Measurements from ENCODE around the gene PPP2R3C.
"Not testable (repeated sequence)": the region's sequence is repeated elsewhere in the genome, so short reads cannot be mapped to it uniquely, and the experiment has no call there.

The PPP2R3C gene

DNA sequence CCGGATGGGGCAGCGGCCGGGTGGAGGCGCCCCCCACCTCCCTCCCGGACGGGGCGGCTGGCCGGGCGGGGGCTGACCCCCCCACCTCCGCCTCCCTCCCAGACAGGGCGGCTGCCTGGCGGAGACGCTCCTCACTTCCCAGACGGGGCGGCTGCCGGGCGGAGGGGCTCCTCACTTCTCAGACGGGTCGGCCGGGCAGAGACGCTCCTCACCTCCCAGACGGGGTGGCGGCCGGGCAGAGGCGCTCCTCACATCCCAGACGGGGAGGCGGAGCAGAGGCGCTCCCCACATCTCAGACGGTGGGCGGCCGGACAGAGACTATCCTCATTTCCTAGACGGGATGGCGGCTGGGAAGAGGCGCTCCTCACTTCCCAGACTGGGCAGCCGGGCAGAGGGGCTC, 30.7 kb upstream of the PPP2R3C start:
- peaks cover 10% of the 10 kb centered on the region for H3K36me3 ChIP-seq (ENCODE audit: insufficient read depth, low read length)
- H3K4me1 ChIP-seq (ENCODE audit: control insufficient read depth, insufficient read depth, low read length, unreplicated experiment), result peaks cover 12% of the 10 kb centered on the region
- not testable (repeated sequence) for H3K27me3 ChIP-seq (ENCODE audit: insufficient read depth, low read length); H3K27ac ChIP-seq (ENCODE audit: low read depth, low read length); H3K4me3 ChIP-seq (ENCODE audit: low read depth, low read length); H2AFZ ChIP-seq (ENCODE audit: low read length, unreplicated experiment)
- H3K79me2 ChIP-seq (ENCODE audit: control insufficient read depth, insufficient read depth, low read length, unreplicated experiment), result peaks cover 20% of the 10 kb centered on the region

DNA sequence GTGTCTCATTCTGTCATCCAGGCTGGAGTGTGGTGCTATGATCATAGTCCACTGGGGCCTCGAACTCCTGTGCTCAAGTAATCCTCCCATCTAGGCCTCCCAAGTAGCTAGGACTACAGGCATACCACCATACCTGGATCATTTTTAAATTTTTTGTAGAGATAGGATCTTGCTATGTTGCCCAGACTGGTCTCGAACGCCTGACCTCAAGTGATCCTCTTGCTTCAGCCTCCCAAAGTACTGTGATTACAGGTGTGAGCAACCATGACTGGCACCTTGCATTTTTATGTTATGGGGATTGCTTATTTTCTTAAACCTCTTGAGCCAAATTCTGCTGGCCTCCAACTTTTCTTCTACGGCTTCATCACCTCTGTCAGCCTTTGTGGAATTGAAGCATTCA, 27.4 kb upstream of the PPP2R3C start:
- Histone ChIP-seq H3K4me1 (ENCODE audit: control insufficient read depth, insufficient read depth, low read length, unreplicated experiment) (no peaks in the 10 kb centered on the region), H3K36me3 (ENCODE audit: insufficient read depth, low read length) (peaks cover 10% of the 10 kb centered on the region), H2AFZ (ENCODE audit: low read length, unreplicated experiment) (no peak overlapping the region), H3K79me2 (ENCODE audit: control insufficient read depth, insufficient read depth, low read length, unreplicated experiment) (peaks cover 23% of the 10 kb centered on the region), H3K4me3 (ENCODE audit: low read depth, low read length) (no peak overlapping the region), H3K27ac (ENCODE audit: low read depth, low read length) (no peak overlapping the region), H3K27me3 (ENCODE audit: insufficient read depth, low read length) (no peaks in the 10 kb centered on the region)

GRCh38 chr14:35147711-35148110, 25.9 kb upstream of the PPP2R3C start:
- Histone ChIP-seq H3K4me1 (ENCODE audit: control insufficient read depth, insufficient read depth, low read length, unreplicated experiment) (no peaks in the 10 kb centered on the region), H3K36me3 (ENCODE audit: insufficient read depth, low read length) (peaks cover 12% of the 10 kb centered on the region), H3K27ac (ENCODE audit: low read depth, low read length) (no peak overlapping the region), H2AFZ (ENCODE audit: low read length, unreplicated experiment) (no peak overlapping the region), H3K79me2 (ENCODE audit: control insufficient read depth, insufficient read depth, low read length, unreplicated experiment) (peaks cover 23% of the 10 kb centered on the region), H3K4me3 (ENCODE audit: low read depth, low read length) (no peak overlapping the region), H3K27me3 (ENCODE audit: insufficient read depth, low read length) (no peaks in the 10 kb centered on the region)

GRCh38 chr14:35147186-35147585, 25.4 kb upstream of the PPP2R3C start:
- Histone ChIP-seq H2AFZ (ENCODE audit: low read length, unreplicated experiment) (no peak overlapping the region), H3K4me1 (ENCODE audit: control insufficient read depth, insufficient read depth, low read length, unreplicated experiment) (no peaks in the 10 kb centered on the region), H3K27me3 (ENCODE audit: insufficient read depth, low read length) (no peaks in the 10 kb centered on the region), H3K27ac (ENCODE audit: low read depth, low read length) (no peak overlapping the region), H3K79me2 (ENCODE audit: control insufficient read depth, insufficient read depth, low read length, unreplicated experiment) (peaks cover 23% of the 10 kb centered on the region), H3K36me3 (ENCODE audit: insufficient read depth, low read length) (peaks cover 12% of the 10 kb centered on the region), H3K4me3 (ENCODE audit: low read depth, low read length) (no peak overlapping the region)

DNA sequence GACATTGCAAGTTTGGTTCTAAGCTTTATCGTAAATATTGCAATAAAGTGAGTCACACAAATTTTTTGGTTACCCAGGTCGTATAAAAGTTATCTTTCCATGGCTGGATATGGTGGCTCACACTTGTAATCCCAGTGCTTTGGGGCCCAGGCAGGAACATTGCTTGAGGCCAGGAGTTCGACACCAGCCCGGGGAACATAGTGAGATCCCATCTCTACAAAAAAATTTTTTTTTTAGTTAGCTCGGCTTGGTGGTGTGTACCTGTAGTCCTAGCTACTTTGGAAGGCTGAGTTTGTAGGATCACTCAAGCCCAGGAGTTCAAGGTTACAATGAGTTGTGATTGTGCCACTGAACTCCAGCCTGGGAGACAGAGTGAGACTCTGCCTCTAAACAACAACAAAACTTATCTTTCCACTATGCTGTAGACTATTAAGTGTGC, 24.9 kb upstream of the PPP2R3C start:
- Histone ChIP-seq H3K27ac (ENCODE audit: low read depth, low read length) (no peak overlapping the region), H3K36me3 (ENCODE audit: insufficient read depth, low read length) (peaks cover 12% of the 10 kb centered on the region), H3K79me2 (ENCODE audit: control insufficient read depth, insufficient read depth, low read length, unreplicated experiment) (peaks cover 23% of the 10 kb centered on the region), H3K27me3 (ENCODE audit: insufficient read depth, low read length) (no peaks in the 10 kb centered on the region), H3K4me1 (ENCODE audit: control insufficient read depth, insufficient read depth, low read length, unreplicated experiment) (no peaks in the 10 kb centered on the region), H3K4me3 (ENCODE audit: low read depth, low read length) (no peak overlapping the region), H2AFZ (ENCODE audit: low read length, unreplicated experiment) (no peak overlapping the region)

- Histone ChIP-seq H2AFZ (ENCODE audit: low read length, unreplicated experiment) (no peak overlapping the region), H3K36me3 (ENCODE audit: insufficient read depth, low read length) (peaks cover 18% of the 10 kb centered on the region), H3K27me3 (ENCODE audit: insufficient read depth, low read length) (no peaks in the 10 kb centered on the region), H3K4me3 (ENCODE audit: low read depth, low read length) (no peak overlapping the region), H3K4me1 (ENCODE audit: control insufficient read depth, insufficient read depth, low read length, unreplicated experiment) (peaks cover 3% of the 10 kb centered on the region), H3K27ac (ENCODE audit: low read depth, low read length) (no peak overlapping the region), H3K79me2 (ENCODE audit: control insufficient read depth, insufficient read depth, low read length, unreplicated experiment) (peaks cover 17% of the 10 kb centered on the region)
Measured at GRCh38 chr14:35144029-35144428, 22.2 kb upstream of the PPP2R3C start.

DNA sequence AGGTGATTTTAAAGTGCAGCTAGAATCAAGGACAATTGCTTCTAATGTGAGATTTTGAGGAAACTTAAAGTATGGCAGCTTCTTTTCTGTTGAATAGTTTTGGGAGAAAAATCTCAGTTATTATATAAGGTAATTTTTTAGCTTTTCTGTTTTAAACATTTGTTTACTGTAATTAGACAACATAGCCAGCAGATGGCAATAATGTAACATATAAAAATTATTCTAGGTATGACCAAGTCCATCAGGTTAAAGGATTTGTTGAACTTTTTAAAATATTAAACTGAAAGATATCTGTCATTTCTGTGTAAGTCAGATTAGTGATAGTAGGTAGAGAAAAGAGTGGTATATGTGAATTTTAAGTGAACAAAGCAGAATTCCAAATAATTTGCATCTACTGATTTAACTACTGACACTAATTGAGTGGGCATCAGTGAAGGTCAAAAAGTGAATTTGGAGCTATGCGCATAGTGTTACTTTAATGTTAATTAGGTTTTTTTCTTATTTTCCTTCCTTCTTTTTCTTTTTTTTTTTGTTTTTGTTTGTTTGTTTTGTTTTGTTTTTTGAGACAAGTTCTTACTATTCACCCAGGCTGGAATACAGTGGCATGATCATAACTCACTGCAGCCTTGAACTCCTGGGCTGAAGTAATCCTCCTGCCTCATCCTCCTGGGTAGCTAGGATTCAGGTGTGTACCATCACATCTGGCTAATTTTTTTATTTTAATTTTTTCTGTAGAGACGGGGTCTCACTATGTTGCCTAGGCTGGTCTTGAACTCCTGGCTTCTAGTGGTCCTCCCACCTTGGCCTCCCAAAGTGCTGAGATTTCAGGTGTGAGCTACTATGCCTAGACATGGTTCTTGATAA, 19.2 kb upstream of the PPP2R3C start:
- H3K27me3 ChIP-seq (ENCODE audit: insufficient read depth, low read length), result no peaks in the 10 kb centered on the region
- no peak overlapping the region for H3K27ac ChIP-seq (ENCODE audit: low read depth, low read length)
- no peak overlapping the region for H3K4me3 ChIP-seq (ENCODE audit: low read depth, low read length)

GRCh38 chr14:35138585-35138984, 16.8 kb upstream of the PPP2R3C start:
- Histone ChIP-seq H3K4me1 (ENCODE audit: control insufficient read depth, insufficient read depth, low read length, unreplicated experiment) (peaks cover 3% of the 10 kb centered on the region), H3K79me2 (ENCODE audit: control insufficient read depth, insufficient read depth, low read length, unreplicated experiment) (peaks cover 9% of the 10 kb centered on the region), H2AFZ (ENCODE audit: low read length, unreplicated experiment) (no peak overlapping the region), H3K27me3 (ENCODE audit: insufficient read depth, low read length) (no peaks in the 10 kb centered on the region), H3K27ac (ENCODE audit: low read depth, low read length) (no peak overlapping the region), H3K4me3 (ENCODE audit: low read depth, low read length) (no peak overlapping the region), H3K36me3 (ENCODE audit: insufficient read depth, low read length) (peaks cover 6% of the 10 kb centered on the region)

More for the DNA sequence above, 19.2 kb upstream of the PPP2R3C start:
- Histone ChIP-seq H3K4me1 (ENCODE audit: control insufficient read depth, insufficient read depth, low read length, unreplicated experiment) (peaks cover 3% of the 10 kb centered on the region), H3K36me3 (ENCODE audit: insufficient read depth, low read length) (peaks cover 8% of the 10 kb centered on the region), H3K79me2 (ENCODE audit: control insufficient read depth, insufficient read depth, low read length, unreplicated experiment) (peaks cover 16% of the 10 kb centered on the region), H2AFZ (ENCODE audit: low read length, unreplicated experiment) (no peak overlapping the region)

- no peaks in the 10 kb centered on the region for H3K4me1 ChIP-seq (ENCODE audit: control insufficient read depth, insufficient read depth, low read length, unreplicated experiment)
- H3K4me3 ChIP-seq (ENCODE audit: low read depth, low read length), result no peak overlapping the region
- peaks cover 12% of the 10 kb centered on the region; the same call in 1 of the 2 replicates for H3K36me3 ChIP-seq (ENCODE audit: insufficient read depth, low read length)
- no peak overlapping the region for H3K27ac ChIP-seq (ENCODE audit: low read depth, low read length)
- H3K79me2 ChIP-seq (ENCODE audit: control insufficient read depth, insufficient read depth, low read length, unreplicated experiment), result peaks cover 8% of the 10 kb centered on the region
- H2AFZ ChIP-seq (ENCODE audit: low read length, unreplicated experiment), result no peak overlapping the region
- no peaks in the 10 kb centered on the region for H3K27me3 ChIP-seq (ENCODE audit: insufficient read depth, low read length)
Measured at GRCh38 chr14:35134329-35135123, 12.7 kb upstream of the PPP2R3C start.

DNA sequence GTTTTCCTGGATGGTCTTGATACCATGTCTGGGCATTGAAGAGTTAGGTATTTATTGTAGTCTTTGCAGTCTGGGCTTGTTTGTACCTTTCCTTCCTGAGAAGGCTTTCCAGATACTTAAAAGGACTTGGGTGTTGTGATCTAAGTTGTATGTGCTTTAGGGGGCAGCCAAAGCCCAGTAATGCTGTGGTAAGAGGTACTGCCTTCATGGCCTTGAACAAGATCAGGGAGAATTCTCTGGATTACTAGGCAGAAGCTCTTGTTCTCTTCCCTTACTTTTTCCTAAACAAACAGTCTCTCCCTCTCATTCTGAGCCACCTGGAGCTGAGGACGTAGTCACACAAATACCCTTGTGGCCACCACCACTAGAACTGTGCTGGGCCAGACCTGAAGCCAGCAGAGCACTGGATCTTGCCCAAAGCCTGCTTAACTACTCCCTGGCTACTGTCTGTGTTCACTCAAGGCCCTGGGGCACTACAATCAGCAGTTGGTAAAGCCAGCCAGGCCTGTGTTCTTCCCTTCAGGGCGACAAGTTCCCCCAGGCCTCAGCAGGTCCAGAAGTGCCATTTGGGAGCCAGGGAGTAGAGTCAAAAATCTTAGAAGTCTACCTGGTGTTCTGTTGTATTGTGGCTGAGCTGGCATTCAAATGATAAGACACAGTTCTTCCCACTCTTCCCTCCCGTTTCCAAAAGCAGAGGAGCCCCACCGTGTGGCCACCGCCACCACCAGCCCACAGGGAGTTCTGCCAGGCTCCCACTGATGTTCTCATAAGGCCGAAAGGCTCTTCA, 11.9 kb upstream of the PPP2R3C start:
- Histone ChIP-seq H2AFZ (ENCODE audit: low read length, unreplicated experiment) (no peak overlapping the region), H3K27me3 (ENCODE audit: insufficient read depth, low read length) (no peaks in the 10 kb centered on the region), H3K4me3 (ENCODE audit: low read depth, low read length) (no peak overlapping the region), H3K27ac (ENCODE audit: low read depth, low read length) (no peak overlapping the region), H3K79me2 (ENCODE audit: control insufficient read depth, insufficient read depth, low read length, unreplicated experiment) (peaks cover 15% of the 10 kb centered on the region), H3K36me3 (ENCODE audit: insufficient read depth, low read length) (peaks cover 12% of the 10 kb centered on the region; the same call in 1 of the 2 replicates), H3K4me1 (ENCODE audit: control insufficient read depth, insufficient read depth, low read length, unreplicated experiment) (no peaks in the 10 kb centered on the region)

Data from ACC112 (cell line).